Cardiac septum (tissue), 1 donor: ENCODE measurements around the gene MSANTD3. TPM values are rescaled to one million over a fixed set of nuclear protein-coding genes. Genes with fewer than 3 reads are reported as not detected.
"Not testable (repeated sequence)": the region's sequence is repeated elsewhere in the genome, so short reads cannot be mapped to it uniquely, and the experiment has no call there.

Experiments used
- DNase-seq: peaks from one replicate; pipeline ENCODE4 v3.0.0-alpha.2; 2020; ENCODE audit warnings: low spot score
- intact Hi-C: fragments of 100-400 bp; cut with DNase I; formaldehyde crosslinking; loops from one replicate; pipeline ENCODE4 v1.14.0; 2022
- total RNA-seq: library from RNA; stranded (reverse); fragmentation: NEBNext Ultra II Directional; extraction: Animal tissue kit (Norgen Biotek cat#: 25700); gene quantifications from one replicate; pipeline ENCODE4 v1.2.1, GENCODE V29; 2021
- donor health status: DM: no; HTN: no; CAD: no.

The MSANTD3 gene
- total RNA-seq, 1 donor from 2014 or later, result 32.3 TPM

GRCh38 chr9:100427366-100428263 is 672 bp downstream of the MSANTD3 start:
- intact Hi-C loops, result loop anchor here (5.0 to 10.0 kb wide), 3 partner anchors 75 to 603 kb away; partner anchors contain the start of genes NR4A3 and TEX10
- DNase-seq, result peak; percentile 78

DNA sequence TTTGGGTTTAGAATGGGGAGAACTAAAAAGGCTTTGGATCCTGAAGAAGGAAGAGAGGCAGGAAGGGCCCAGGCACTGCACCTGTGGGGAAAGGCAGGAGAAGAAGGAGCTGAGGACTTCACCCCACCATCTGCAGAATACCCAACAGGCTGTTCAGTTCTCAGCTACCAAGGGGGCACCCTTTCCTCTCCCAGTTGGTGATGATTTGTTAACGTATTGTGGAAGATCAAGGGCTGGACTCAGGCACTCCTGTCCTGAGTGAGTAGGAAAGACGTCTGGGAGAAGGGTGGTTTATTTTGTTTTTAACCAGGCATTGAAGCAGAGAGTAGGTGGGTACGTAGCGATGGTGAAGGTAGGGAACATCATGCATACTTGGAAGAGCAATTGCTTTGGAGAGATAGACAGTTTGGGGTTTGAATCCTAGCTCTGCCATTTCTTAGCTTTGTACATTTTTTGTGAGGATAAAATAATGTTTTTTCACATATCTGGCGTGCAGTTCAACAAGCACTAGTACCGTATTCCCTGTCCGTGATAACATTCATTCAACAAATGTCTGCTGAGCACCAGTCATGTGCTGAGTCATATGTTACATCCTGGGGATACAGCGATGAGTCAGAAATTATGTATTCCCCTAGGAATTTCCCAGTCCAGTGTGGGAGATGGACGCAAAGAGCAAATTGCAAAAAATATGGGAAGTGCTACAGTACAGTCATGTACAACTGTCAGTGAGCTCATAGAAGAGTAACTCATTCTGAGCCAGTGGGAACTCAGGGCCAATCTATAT is 2.1 kb downstream of the MSANTD3 start:
- intact Hi-C loops, result loop anchor here (5.0 to 10.0 kb wide), 3 partner anchors 77 to 604 kb away; partner anchors contain the start of genes NR4A3 and TEX10
- DNase-seq, result no peak

- intact Hi-C loops, result loop anchor here (10.0 kb wide), 1 partner anchor 106 kb away; no protein-coding TSS in a partner anchor
- DNase-seq, result no peak
These were observed 3.5 kb downstream of the MSANTD3 start for GRCh38 chr9:100430286-100430940.

- DNase-seq, result no peak
- intact Hi-C loops, result loop anchor here (10.0 kb wide), 1 partner anchor 107 kb away; no protein-coding TSS in a partner anchor
These were observed 4.9 kb downstream of the MSANTD3 start for GRCh38 chr9:100431886-100432285.

- DNase-seq, result no peak
- intact Hi-C loops, result loop anchor here (10.0 kb wide), 1 partner anchor 108 kb away; no protein-coding TSS in a partner anchor
These were observed 5.8 kb downstream of the MSANTD3 start for GRCh38 chr9:100432736-100433135.

DNA sequence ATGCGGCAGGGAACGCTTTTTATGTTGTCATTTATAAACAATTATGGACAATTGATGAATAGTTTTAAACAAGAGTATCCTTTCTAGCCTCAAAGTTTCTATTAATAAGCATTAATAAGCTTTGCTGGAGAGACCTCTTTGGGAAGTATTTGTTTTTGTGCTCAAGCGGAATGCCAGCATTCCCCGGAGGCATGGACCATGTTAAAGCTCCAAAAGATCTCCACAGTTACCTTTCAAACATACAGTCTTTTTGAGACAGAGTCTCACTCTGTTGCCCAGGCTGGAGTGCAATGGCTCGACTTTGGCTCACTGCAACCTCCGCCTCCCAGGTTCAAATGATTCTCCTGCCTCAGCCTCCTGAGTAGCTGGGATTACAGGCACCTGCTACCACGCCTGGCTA is 9.6 kb downstream of the MSANTD3 start:
- DNase-seq, result no peak
- intact Hi-C loops, result loop anchor here (10.0 kb wide), 1 partner anchor 112 kb away; no protein-coding TSS in a partner anchor

DNA sequence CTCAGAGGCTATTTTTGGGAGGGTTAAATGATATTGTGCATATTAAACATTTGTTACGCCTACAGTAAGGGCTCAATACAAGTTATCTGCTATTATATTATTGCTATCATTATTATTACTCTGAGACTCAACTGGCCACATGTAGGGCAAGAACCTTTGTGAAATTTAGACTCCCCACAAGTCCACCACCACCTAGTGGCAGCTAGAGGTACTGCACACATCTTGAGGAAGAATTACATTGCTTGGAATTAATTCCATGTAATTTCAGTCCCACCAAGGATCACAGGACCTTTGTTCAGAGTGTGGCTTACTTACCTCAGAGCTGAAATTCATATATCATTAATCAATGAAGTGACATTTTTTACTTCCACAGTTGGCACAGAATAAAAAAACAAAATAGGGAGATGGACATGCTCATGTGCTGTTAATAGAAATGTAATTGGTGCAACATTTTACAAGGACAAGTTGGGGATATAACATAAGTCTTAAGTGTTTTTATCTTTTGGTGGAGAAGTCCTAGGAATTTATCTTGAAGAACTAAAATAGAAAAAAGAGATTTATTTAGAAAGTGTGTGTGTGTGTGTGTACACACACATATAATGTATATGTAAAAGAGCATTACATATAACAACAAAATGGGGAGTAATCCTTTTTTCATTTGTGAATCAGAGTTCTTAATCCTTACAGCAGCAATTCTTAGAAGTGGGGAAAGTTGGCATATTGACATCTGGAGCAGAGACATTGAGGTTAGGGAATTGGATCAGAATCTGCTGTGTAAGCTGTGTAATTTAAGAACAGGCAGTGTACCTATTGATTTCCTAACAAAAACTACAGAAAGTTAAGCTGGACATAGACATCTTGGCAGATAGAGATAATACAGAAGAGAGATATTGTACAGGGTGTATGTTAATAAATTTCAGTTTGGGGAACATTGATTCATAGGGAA is 11.2 kb downstream of the MSANTD3 start:
- no peak for DNase-seq
- intact Hi-C loops, result loop anchor here (10.0 kb wide), 1 partner anchor 113 kb away; no protein-coding TSS in a partner anchor

DNA sequence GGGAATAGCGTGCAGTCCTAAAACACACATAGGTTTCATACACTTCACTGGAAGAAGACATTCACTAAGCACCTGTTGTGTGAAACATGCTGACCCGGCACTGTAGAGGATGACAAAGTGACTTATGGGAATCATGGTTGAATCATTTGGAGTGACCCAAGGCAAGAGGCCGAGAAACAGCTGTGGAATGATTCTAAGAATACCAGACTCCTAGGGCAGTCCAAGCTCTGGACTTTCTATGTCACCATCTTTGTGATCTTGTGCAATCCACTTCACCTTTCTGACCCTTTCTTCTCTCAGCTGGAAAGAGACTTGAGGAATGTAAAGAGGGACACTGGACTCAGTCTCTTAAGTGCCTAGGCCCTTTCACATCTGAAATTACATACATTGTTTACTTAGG is 13.1 kb downstream of the MSANTD3 start:
- DNase-seq, result no peak
- intact Hi-C loops, result no loop called here

GRCh38 chr9:100440487-100440886 is 13.5 kb downstream of the MSANTD3 start:
- intact Hi-C loops, DNase-seq: not testable (repeated sequence)

DNA sequence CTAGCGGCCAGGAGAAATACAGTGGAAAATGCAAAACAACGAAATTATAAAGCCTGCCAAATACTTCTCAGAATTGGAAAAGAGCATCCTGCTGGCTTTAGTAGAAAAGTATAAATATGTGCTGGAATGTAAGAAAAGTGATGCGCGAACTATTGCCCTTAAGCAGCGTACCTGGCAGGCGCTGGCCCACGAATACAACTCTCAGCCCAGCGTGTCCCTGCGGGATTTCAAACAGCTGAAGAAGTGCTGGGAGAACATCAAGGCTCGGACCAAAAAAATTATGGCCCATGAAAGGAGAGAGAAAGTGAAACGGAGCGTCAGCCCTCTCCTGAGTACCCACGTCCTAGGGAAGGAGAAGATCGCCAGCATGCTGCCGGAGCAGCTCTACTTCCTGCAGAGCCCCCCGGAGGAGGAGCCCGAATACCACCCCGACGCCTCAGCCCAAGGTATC is 15.0 kb downstream of the MSANTD3 start:
- intact Hi-C loops, result no loop called here

DNA sequence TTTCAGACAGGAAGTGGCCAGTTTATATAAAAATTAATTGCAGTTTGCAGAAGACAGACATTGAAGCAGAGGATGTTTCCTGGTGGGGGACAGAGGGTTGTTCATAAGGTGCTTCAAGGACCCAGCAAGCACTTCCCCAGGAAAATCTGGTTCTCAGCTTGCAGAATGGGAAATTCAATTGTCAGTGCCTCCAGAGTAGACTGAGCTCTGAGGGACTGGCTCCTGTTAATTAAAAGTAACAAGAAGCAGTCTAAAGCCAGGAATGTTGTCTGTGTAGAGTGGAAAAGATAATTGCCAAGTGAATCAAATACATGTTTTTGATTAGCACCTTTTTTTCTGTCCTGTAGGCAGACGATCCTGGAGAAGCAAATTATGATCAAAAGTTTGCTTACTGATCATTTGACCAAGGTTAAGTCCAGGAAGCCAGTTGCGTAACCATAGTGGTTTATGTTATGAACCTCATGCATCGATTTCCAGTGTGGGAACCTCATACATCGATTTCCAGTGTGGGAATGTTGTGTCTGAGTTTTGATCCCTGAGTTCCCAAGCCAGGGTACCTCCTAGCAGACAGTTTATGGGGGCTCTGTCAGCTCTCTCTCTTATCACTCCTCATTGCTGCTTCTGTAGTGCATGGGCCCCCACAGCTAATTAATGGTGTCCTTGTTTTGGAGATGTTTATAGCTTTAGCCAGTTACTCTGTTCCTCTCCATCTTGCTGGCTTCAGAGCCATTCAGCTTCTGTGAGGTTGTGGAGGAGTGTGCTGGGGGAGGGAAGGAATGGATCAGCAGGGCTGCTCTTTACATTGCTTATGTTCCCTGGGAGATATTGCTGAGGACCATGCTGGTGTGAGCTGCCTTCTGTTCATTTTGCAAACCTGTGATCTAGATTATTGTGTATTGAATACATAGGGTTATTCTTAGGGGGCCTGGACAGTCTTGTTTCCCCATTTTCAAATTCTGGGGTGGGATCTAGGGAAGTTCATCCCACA is 17.1 kb downstream of the MSANTD3 start:
- DNase-seq, result no peak

More for the DNA sequence above, 15.0 kb downstream of the MSANTD3 start:
- DNase-seq, result no peak

GRCh38 chr9:100445161-100445902 is 18.4 kb downstream of the MSANTD3 start:
- no peak for DNase-seq
- intact Hi-C loops, result loop anchor here (5.0 kb wide), 1 partner anchor 152 kb away; no protein-coding TSS in a partner anchor

More for the DNA sequence above, 17.1 kb downstream of the MSANTD3 start:
- intact Hi-C loops, result no loop called here

DNA sequence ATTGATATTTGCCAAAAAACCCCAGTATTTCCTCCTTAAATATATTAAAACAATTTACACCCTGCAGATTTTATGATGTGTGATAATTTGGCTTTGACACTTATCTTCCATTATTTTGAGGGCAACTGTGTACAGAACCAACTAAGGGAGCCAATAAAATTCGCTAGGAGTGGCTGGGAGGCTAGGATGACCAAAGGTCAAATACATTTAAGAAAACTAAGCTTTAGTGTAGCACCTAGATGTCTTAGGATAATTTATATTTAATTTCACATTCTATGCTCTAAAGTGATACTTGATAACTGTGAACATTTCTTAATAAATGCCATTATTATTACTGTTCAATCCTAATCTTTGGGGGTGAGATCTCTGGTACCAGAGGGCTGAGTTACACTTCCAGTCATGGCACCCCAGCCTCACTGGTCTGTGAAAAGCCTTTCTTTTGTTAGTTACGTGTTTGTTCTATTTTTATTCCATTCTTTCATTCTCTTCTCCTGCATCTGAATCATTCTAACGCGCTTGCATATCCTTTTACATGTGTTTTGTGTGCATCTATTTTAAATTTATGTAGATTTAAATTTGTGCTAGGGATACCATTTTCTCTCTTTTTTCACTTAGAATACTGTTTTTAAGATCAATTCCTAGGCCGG is 19.1 kb downstream of the MSANTD3 start:
- intact Hi-C loops, result loop anchor here (5.0 kb wide), 1 partner anchor 151 kb away; no protein-coding TSS in a partner anchor
- DNase-seq, result no peak

- intact Hi-C loops, result loop anchor here (5.0 kb wide), 1 partner anchor 150 kb away; no protein-coding TSS in a partner anchor
- DNase-seq, result no peak
These were observed 20.1 kb downstream of the MSANTD3 start for GRCh38 chr9:100447041-100447440.

- intact Hi-C loops, result loop anchor here (5.0 kb wide), 1 partner anchor 149 kb away; no protein-coding TSS in a partner anchor
- DNase-seq, result no peak
These were observed 21.3 kb downstream of the MSANTD3 start for GRCh38 chr9:100448266-100448665.

GRCh38 chr9:100449420-100449819 is 22.5 kb downstream of the MSANTD3 start:
- DNase-seq, result no peak
- intact Hi-C loops, result loop anchor here (5.0 kb wide), 1 partner anchor 148 kb away; no protein-coding TSS in a partner anchor
